Measurements from ENCODE around the gene GRK5.

DNA sequence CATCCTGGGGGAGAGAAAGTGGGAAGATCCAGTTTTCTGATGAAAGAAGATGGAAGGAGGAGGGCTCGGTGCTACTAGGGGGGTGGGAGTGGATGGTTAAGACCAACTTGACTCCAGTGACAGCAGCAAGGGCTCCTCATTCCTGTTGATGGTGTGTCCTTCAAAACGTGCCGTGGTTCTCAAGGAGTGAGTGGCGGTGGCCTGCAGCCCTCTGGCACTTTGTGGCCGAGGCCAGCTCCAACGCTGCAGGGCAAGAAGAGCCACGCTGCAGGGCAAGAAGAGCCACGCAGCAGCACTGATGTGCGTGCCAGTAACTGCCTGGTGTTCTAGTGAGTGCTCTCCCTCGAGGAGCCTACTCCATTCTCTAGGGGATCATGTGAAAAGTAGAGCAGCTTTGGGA, 72.1 kb downstream of the GRK5 start:
- TF ChIP-seq TAF1 (IDR thresholded peaks at IDR 0.05; ENCODE audit: low read depth) (no peak), MXI1 (conservative IDR thresholded peaks at IDR 0.05; ENCODE audit: poor library complexity, severe bottlenecking) (no peak), EZH2 (IDR thresholded peaks at IDR 0.05; ENCODE audit: borderline replicate concordance, insufficient read depth, low read length, poor library complexity, severe bottlenecking) (no peak), RAD21 (conservative IDR thresholded peaks at IDR 0.05) (no peak)
- TF ChIP-seq, protein P1, sequence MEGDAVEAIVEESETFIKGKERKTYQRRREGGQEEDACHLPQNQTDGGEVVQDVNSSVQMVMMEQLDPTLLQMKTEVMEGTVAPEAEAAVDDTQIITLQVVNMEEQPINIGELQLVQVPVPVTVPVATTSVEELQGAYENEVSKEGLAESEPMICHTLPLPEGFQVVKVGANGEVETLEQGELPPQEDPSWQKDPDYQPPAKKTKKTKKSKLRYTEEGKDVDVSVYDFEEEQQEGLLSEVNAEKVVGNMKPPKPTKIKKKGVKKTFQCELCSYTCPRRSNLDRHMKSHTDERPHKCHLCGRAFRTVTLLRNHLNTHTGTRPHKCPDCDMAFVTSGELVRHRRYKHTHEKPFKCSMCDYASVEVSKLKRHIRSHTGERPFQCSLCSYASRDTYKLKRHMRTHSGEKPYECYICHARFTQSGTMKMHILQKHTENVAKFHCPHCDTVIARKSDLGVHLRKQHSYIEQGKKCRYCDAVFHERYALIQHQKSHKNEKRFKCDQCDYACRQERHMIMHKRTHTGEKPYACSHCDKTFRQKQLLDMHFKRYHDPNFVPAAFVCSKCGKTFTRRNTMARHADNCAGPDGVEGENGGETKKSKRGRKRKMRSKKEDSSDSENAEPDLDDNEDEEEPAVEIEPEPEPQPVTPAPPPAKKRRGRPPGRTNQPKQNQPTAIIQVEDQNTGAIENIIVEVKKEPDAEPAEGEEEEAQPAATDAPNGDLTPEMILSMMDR (IDR thresholded peaks at IDR 0.05; ENCODE audit: poor library complexity, severe bottlenecking): no peak
- TF ChIP-seq, protein P2, sequence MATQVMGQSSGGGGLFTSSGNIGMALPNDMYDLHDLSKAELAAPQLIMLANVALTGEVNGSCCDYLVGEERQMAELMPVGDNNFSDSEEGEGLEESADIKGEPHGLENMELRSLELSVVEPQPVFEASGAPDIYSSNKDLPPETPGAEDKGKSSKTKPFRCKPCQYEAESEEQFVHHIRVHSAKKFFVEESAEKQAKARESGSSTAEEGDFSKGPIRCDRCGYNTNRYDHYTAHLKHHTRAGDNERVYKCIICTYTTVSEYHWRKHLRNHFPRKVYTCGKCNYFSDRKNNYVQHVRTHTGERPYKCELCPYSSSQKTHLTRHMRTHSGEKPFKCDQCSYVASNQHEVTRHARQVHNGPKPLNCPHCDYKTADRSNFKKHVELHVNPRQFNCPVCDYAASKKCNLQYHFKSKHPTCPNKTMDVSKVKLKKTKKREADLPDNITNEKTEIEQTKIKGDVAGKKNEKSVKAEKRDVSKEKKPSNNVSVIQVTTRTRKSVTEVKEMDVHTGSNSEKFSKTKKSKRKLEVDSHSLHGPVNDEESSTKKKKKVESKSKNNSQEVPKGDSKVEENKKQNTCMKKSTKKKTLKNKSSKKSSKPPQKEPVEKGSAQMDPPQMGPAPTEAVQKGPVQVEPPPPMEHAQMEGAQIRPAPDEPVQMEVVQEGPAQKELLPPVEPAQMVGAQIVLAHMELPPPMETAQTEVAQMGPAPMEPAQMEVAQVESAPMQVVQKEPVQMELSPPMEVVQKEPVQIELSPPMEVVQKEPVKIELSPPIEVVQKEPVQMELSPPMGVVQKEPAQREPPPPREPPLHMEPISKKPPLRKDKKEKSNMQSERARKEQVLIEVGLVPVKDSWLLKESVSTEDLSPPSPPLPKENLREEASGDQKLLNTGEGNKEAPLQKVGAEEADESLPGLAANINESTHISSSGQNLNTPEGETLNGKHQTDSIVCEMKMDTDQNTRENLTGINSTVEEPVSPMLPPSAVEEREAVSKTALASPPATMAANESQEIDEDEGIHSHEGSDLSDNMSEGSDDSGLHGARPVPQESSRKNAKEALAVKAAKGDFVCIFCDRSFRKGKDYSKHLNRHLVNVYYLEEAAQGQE (IDR thresholded peaks at IDR 0.05; ENCODE audit: borderline replicate concordance): no peak
